GM19324 (cell line): ENCODE measurements around the gene RAD23B.
"Not testable (repeated sequence)": the region's sequence is repeated elsewhere in the genome, so short reads cannot be mapped to it uniquely, and the experiment has no call there.

ENCODE experiments used
- ATAC-seq: cut with Tn5 transposase; IDR thresholded peaks from one replicate; pipeline ENCODE4 v1.9.1; 2021; ENCODE audit warnings: mild to moderate bottlenecking, moderate library complexity; ENCODE audit not compliant: unreplicated experiment, low FRiP score

RAD23B gene

GRCh38 chr9:107282759-107283622 lies at the start of gene RAD23B:
RAD23B (plus strand) TSS chr9:107283279; CDS start chr9:107283630, 351 bp downstream.
- peak; percentile 90 for ATAC-seq

- ATAC-seq = no peak
These were observed 47.2 kb upstream of the RAD23B start for GRCh38 chr9:107235765-107236442.

GRCh38 chr9:107237873-107238272 lies 45.2 kb upstream of the RAD23B start:
- no peak for ATAC-seq

- no peak for ATAC-seq
These were observed 43.6 kb upstream of the RAD23B start for GRCh38 chr9:107239474-107239873.

GRCh38 chr9:107240260-107240659 lies 42.8 kb upstream of the RAD23B start:
- no peak for ATAC-seq

- no peak for ATAC-seq
These were observed 40.7 kb upstream of the RAD23B start for GRCh38 chr9:107242073-107243030.

- ATAC-seq = no peak
These were observed 39.3 kb upstream of the RAD23B start for GRCh38 chr9:107243742-107244141.

- no peak for ATAC-seq
These were observed 36.5 kb upstream of the RAD23B start for GRCh38 chr9:107246259-107247254.

GRCh38 chr9:107248714-107249113 lies 34.4 kb upstream of the RAD23B start:
- ATAC-seq = no peak

GRCh38 chr9:107249131-107249533 lies 33.9 kb upstream of the RAD23B start:
- no peak for ATAC-seq

- no peak for ATAC-seq
These were observed 33.3 kb upstream of the RAD23B start for GRCh38 chr9:107249665-107250285.

GRCh38 chr9:107251756-107252322 lies 31.2 kb upstream of the RAD23B start:
- ATAC-seq = no peak

- ATAC-seq = no peak
These were observed 24.2 kb upstream of the RAD23B start for GRCh38 chr9:107258919-107259318.

GRCh38 chr9:107259751-107260313 lies 23.2 kb upstream of the RAD23B start:
- ATAC-seq = not testable (repeated sequence)

- ATAC-seq = peak; percentile 99
These were observed 22.5 kb upstream of the RAD23B start for GRCh38 chr9:107260437-107261081.

- ATAC-seq = peak; percentile 28
These were observed 22.0 kb upstream of the RAD23B start for GRCh38 chr9:107261106-107261505.

- no peak for ATAC-seq
These were observed 19.8 kb upstream of the RAD23B start for GRCh38 chr9:107263289-107263688.
